ENCODE results near the gene ZFPM1.

DNA sequence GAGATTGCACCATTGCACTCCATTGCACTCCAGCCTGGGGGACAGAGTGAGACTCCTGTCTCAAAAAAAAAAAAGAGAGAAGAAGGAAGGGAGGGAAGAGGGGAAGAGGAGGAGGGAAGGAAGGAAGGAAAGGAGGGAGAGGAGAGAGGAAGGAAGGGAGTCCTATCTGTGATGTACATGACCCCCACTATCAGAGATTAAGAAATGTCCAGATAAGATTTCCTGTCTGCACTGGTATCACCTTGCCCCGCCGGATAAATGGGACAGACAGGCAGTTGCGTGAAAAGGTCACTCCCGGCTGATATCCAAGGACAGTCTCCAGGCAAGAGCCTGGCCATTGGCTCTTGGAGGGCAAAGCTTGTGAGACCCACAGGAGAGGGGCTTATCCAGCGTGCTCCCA, 5.2 kb upstream of the ZFPM1 start:
- TF ChIP-seq, protein P1, sequence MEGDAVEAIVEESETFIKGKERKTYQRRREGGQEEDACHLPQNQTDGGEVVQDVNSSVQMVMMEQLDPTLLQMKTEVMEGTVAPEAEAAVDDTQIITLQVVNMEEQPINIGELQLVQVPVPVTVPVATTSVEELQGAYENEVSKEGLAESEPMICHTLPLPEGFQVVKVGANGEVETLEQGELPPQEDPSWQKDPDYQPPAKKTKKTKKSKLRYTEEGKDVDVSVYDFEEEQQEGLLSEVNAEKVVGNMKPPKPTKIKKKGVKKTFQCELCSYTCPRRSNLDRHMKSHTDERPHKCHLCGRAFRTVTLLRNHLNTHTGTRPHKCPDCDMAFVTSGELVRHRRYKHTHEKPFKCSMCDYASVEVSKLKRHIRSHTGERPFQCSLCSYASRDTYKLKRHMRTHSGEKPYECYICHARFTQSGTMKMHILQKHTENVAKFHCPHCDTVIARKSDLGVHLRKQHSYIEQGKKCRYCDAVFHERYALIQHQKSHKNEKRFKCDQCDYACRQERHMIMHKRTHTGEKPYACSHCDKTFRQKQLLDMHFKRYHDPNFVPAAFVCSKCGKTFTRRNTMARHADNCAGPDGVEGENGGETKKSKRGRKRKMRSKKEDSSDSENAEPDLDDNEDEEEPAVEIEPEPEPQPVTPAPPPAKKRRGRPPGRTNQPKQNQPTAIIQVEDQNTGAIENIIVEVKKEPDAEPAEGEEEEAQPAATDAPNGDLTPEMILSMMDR (conservative IDR thresholded peaks at IDR 0.05 in 1 of 2, IDR thresholded peaks at IDR 0.05 in 1 of 2; ENCODE audit: extremely low read depth in 1 of 2, insufficient read depth in 1 of 2, low read depth in 1 of 2, low read length in 2 of 2): no peak
- no peak for TF ChIP-seq EZH2 (IDR thresholded peaks at IDR 0.05; ENCODE audit: borderline replicate concordance, low read length)
